DMS114 treated with DMSO at 0.1 percent for 48 hours (cell line): ENCODE measurements around the gene MFNG.
"Not testable (repeated sequence)": the region's sequence is repeated elsewhere in the genome, so short reads cannot be mapped to it uniquely, and the experiment has no call there.

Experiments used
- DNase-seq: peaks from one replicate; lab custom pipeline; 2025; ENCODE audit not compliant: unreplicated experiment; lab: John Stamatoyannopoulos, UW

The MFNG gene

DNA sequence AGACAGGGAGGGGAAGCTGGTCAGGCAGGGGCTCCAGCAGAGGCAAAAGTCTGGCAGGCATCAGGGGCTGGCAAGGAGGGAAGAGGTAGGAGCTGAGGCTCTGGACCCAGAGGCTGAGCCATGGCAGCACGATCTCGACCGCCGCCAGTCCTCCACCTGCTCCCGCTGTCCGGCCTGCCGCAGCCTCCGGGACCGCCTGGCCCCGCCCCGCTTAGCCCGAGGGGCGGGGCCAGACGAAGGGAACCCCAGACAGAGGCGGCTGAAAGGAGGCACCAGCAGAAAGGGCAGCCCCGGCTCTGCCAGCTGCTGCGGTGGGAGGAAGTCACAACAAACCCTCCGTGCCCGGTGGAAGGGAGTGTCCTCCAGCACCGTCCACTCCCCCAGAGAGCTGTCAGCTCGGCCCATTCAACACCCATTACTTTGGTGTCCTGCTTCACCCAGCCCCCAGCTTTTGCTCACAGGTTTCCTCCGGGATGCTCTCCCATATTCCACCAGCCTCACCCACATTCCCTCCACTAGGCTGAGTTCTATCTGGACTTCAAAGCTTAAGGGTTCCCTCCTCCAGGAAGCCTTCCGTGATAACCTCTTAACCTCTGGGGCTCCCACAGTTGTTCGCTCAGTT lies at the start of gene MFNG:
TSS of gene MFNG (minus strand) at position 161 of the 622 bp plus-strand sequence. CDS start 207 bp downstream, outside the sequence.
- no peak for DNase-seq

- no peak for DNase-seq
Observed at GRCh38 chr22:37535159-37535558, 49.0 kb upstream of the MFNG start.

DNA sequence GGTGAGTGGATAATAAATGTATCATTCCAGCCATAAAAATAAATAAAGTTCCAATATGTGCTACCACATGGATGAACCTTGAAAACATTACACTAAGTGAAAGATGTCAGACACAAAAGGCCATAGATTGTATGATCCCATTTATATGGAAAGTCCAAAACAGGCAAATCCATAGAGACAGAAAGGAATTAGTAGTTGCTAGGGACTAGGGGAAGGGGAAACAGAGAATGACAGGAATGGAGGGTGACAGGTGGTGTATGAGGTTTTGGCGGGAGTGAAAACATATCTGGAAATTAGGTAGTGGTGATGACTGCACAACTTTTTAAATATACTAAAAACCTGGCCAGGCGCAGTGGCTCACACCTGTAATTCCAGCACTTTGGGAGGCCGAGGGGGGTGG lies 48.3 kb upstream of the MFNG start:
- no peak for DNase-seq

- no peak for DNase-seq
Observed at GRCh38 chr22:37533995-37534394, 47.8 kb upstream of the MFNG start.

GRCh38 chr22:37529652-37530345 lies 43.6 kb upstream of the MFNG start:
- DNase-seq, result no peak

DNA sequence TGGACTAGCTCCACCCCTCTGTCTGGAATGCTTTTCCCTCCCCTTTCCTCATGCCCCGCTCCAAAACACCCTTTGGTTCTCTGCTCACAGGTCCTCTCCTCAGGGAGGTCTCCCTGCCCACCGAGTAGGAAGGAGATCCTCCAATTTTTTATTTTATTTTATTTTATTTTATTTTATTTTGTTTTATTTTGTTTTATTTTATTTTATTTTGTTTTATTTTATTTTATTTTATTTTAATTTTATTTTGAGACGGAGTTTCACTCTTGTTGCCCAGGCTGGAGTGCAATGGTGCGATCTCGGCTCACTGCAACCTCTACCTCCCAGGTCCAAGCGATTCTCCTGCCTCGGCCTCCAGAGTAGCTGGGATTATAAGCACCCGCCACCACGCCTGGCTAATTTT lies 41.8 kb upstream of the MFNG start:
- DNase-seq, result not testable (repeated sequence)

- DNase-seq, result not testable (repeated sequence)
Observed at GRCh38 chr22:37527081-37527752, 41.0 kb upstream of the MFNG start.

DNA sequence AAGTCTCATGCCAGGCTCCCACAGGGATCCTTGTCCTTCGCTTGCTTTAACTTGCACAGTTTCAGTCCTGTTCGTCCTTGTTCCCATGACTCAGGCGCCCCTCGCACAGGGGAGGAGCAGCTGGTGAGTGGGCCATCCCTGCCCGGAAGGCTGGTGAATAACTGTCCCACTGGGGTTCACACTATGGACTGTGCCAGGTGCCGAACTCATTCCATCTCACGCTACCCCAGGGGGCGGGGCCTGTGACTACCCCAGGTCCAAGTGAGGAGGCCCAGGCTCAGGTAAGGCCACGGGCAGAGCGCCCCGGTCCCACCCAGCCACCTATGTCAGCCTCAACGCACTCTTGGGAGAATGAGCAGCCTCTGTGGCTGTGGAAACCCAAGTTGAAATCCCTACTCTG lies 40.2 kb upstream of the MFNG start:
- no peak for DNase-seq

DNA sequence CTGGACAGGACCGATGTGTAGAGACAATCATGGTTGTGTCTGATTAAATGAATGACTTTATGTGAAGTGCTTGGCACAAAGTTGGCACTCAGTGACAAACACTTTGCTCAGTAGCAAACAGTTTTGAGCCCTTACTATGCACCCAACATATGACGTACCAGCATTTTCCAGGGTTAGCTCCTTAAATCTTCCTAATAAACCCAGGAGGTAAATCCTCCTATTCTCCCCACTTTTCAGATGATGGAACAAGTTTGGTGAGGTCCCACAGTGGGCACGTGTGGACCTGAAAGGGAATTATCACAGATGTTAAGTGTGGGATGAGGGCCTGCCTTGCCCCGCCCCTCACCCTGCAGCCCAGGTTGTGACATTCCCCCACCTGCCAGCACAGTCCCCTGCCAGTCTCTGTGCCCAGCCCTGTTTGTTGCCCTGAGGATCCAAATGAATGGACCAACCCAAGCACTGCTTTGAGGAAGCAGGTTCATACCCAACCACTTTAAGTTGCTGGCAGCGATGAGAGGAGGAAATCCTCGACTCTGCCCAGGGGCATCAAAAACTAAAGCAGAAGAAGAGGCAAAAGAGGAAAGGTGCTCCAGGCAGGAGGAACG lies 39.7 kb upstream of the MFNG start:
- no peak for DNase-seq

- no peak for DNase-seq
Observed at GRCh38 chr22:37525073-37525745, 39.0 kb upstream of the MFNG start.

- DNase-seq, result no peak
Observed at GRCh38 chr22:37522482-37522881, 36.3 kb upstream of the MFNG start.

DNA sequence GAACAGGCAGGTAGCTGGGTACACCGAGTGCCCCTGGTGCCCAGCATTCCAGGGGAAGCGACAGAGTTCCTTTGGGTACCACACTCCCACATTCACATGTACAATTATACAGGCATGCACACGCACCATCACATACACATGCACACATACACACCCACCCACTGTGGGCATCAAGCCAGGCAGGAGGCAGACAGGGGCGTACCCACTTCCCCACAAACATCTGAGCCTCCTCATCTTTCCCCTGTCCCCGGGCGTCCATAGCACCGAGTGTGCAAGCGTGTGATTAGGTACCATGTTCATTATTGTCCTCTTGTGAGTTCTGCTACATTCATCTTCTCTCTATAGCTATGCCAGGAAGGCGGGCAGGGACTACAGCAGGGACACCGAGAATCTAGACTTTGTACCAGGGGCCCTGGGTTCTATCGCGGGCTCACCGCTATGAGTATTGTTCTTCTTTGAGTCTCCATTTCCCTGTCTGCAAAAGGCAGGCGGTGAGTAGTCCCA lies 35.1 kb upstream of the MFNG start:
- DNase-seq, result no peak

GRCh38 chr22:37520776-37521191 lies 34.6 kb upstream of the MFNG start:
- no peak for DNase-seq

- no peak for DNase-seq
Observed at GRCh38 chr22:37519268-37520195, 33.3 kb upstream of the MFNG start, which contains the start of gene CARD10. Gene CARD10 (minus strand): TSS chr22:37519415. CDS start chr22:37519200, 215 bp downstream.

GRCh38 chr22:37518509-37519267 lies 32.5 kb upstream of the MFNG start:
- no peak for DNase-seq

- DNase-seq, result no peak
Observed at GRCh38 chr22:37517826-37518450, 31.8 kb upstream of the MFNG start.

GRCh38 chr22:37516456-37516855 lies 30.3 kb upstream of the MFNG start:
- no peak for DNase-seq

DNA sequence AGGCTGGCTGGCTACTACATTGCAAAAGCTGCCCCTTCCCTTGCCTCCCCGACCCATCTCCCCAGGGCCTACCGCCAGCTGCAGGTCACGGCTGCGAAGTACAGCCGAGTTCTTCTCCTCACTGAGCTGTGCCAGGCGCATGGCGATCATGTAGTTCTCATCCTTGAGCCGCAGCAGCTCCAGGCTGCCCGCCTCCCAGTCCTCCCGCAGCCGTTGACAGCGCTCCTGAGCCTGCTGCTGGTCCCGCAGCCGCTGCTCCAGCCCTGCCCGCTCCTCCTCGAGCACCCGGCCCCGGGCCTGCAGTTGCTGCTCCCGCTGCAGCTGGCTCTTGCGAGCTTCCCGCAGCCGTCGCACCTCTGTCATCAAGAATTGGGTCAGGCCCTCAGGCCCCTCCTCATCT lies 29.7 kb upstream of the MFNG start:
- DNase-seq, result no peak
